Ramos (cell line): Measurements from ENCODE around the gene FBXW12.

Experiments used
- in situ Hi-C: fragments of 300-500 bp; cut with MboI; formaldehyde crosslinking; loops from one replicate; pipeline ENCODE4 v1.14.3; 2022; ENCODE audit warnings: low sequenced_read_pairs; ENCODE audit not compliant: unreplicated experiment

The FBXW12 gene

DNA sequence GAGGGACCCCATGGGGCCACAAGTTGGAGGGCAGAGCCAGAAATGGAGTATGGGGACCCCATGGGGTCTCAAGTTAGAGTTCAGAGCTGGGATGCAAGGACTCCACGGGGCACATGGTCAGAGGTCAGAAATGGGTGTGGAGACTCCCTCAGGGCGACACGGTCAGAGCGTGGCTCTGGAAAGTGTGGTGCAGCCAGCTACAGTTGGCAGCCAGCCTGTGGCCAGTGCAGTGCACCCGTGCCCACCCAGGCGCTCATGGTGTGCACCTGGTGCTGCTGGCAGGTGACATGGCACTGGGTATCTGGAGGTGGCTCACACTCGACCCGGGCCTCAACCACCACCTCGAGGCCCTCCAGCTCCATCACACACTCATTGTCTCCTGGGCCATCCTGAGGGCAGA is 46.6 kb downstream of the FBXW12 start:
- in situ Hi-C loops: no loop called here

DNA sequence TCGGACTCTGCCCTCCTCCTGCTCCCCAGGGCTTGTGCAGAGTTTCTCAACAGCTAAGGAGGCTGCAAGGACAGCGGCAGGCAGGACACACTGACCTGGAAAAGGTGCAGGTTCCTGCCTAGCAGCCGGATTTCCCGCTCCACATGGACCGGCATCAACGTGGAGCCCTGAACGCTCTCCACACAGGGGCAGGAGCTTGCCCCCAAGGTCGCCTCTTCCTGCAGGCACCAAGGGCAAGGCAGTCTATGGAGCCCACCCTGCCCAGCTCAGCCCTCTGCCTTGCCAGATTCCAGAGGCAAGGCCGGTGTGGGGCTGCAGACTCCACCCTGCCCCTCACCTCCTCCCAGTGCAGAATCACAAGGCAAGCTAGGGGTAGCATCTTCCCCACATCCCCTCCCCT is 47.1 kb downstream of the FBXW12 start:
- in situ Hi-C loops: no loop called here

DNA sequence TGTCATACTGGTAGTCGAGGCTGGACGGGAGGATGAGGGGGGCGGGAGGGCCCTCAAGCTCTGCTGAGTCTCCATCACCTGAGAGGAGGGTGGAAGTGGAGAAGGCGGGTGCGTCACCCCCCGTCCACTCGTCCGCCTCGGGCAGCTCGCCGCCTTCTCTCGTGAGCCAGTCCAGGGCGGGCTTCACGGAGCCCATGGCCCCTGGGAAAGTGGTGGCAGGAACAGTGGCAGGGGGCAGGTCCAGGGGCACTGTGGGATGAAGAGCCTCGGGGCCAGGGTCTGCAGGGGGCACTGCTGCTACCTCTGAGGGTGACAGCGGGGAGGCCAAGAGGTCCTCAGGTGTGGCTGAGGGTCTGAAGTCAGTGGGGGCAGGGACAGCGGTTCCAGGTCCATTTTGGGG is 47.6 kb downstream of the FBXW12 start:
- in situ Hi-C loops: no loop called here

DNA sequence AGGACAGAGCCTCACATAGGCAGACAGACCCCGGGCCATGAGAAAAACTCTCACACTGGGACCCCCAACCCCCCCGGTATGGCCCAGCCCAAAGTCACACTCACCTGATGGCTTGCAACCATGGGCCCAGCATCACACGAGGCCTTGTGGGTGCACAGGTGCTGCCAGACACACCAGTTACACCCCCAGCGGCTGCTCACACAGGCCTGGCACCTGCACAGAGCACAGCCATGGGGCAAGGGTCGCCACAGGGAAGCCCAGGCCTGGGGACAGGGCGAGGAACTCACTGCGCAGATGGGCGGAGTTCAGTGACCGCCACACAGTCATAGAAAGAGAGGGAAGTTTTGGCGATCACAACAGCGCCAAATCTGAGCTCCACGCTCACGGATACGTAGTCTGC is 48.5 kb downstream of the FBXW12 start:
- in situ Hi-C loops: no loop called here

DNA sequence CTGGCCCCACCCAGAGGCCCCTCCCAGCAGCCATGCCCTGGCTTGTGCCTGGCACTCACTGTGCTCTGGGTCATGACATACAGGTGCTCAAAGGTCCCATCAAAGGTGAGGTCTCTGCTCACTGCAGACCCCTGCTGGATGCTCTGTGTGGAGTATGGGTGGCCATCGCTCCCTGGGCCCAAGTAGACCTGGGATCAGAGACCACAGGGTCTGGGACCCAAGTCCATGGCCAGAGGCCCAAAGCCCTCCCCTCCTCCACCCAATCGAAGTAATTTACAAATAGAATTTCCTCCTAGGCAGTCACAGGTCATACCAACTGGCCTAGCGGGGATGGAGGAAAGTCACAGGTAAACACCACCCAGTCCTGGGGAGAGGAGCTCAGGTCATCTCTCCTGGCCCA is 50.3 kb downstream of the FBXW12 start:
- in situ Hi-C loops: no loop called here

DNA sequence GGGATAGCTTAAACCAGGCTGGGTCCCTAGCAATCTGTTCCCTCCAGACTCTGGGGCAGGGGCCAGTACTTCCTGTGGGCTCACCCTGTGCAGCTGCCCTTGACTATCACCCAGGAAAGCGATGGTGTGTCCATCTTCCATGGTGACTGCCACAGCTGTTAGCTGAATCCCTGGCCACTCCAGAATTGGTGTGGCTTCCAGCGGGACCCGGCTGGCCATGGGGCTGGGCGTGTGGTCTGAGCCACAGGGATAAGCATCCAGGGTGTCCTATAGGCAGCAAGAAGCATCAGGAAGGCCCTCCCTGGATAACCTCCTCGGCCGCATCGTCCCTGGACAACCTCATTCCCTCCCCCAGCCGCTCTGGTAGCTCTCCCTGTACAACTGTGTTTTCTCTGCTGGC is 50.7 kb downstream of the FBXW12 start:
- in situ Hi-C loops: no loop called here

DNA sequence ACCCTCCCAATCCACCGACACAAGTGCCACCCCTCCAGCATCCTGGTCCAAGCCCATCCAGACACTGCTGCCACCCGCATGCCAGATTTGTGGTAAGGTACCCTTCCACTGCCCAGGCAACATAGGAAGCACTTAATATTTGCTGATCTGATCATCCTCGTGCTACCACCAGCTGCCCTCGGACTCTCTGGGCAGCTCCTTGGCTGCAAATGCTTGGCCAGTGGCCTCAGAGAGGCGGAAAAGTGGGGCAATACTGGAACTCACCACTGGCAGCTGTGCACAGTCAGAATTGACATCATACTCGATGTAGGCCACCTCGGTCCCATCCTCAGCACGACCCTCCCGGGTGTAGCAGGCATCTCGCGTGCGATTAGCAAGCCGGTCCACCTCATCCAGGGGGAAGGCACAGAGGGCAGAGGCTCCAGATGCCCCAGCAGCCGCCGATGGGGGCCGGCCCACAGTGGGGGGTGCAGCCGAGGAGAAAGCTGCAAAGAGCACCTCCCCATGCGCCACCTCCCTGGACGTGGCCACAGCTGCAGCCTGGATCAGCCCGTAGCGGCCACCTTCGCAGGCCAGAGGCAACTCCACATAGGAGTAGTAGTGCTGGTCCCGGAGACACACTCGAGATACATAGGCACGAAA is 51.3 kb downstream of the FBXW12 start:
- in situ Hi-C loops: no loop called here

DNA sequence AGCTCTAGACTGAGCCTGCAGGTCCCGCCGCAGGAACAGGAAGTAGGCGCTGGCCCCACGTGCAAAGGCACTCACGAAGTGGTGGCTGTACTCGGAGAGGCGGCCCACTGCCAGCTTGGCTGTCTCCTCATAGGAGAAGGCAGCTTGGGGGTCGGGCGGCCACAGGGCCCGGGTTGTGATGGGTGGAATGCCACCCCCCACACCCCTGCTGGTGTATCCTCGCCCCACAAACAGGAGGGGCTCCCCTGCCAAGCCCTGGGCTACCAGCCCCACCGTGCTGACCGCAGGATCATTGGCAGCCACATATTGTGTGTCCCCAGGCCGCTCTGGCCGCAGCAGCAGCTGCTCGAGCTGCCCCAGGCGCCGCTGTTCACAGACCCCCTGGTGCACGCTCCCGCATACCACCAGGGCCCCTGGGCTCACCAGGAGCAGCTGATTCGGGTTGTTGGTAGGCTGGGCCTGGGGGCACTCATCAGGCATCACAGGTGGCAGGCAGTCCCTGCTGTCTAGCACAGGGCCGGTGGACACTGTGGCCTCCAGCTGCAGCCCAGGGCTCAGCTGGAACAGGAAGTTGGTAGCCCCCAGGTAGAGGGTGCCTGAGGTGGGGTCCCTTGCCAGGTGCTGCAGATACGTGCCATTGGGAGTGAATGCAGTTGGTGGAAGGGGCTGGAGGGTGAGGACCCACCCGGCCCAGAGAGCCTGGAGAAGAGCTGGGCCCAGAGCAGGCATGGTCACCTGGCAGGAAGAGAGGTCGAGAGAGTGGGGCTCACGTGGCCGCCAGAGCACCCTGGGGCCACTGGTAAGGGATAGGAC is 52.1 kb downstream of the FBXW12 start:
- in situ Hi-C loops: no loop called here

DNA sequence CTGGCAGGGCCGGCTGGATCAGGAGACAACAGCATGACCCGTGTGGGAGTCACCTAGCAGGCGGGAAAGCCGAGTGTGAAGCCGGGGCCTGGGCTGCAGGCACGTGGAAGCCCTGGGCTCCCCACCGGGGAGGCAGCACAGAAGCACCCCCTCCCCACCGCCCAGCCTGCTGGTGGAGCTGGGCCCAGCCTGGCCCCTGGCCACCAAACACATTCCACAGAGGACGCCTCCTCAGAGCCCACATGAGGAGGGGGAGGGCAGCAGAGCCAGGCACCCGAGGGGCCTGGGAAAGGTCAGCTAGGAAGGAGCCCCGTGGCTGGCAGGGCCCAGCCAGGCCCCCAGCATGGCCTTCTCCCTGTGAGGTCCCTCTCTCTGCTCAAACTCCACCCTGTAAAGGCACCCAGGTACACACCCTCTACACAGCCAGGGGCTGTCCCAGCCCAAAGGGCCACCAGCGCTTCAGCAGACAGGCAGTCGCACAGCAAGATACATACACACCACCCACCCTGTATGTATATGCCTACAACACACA is 53.3 kb downstream of the FBXW12 start:
- in situ Hi-C loops: no loop called here

DNA sequence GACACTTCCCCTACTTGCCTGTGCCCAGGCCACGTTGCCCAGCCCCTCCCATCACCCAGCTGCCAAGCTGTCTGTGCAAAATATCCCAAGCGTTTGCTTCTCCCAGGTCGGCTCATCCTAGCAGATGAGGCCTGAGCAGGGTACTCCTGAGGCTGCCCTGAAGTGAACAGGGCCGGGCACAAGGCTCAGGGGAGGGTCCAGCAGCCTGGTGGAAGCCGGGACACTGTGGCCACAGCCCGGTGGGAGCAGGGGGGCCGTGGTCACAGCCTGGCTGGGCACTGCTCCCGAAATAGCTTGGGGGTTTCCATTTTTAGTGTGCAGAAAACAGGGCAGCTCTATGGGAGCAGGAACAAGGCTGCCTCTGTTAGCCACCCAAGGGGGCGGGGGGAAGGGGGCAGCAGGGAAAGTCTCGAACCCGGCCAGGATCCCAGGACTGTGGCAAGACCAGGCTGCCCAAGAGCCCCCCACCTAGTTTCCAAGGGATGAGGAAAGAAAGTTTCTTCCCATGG is 54.4 kb downstream of the FBXW12 start:
- in situ Hi-C loops: no loop called here

DNA sequence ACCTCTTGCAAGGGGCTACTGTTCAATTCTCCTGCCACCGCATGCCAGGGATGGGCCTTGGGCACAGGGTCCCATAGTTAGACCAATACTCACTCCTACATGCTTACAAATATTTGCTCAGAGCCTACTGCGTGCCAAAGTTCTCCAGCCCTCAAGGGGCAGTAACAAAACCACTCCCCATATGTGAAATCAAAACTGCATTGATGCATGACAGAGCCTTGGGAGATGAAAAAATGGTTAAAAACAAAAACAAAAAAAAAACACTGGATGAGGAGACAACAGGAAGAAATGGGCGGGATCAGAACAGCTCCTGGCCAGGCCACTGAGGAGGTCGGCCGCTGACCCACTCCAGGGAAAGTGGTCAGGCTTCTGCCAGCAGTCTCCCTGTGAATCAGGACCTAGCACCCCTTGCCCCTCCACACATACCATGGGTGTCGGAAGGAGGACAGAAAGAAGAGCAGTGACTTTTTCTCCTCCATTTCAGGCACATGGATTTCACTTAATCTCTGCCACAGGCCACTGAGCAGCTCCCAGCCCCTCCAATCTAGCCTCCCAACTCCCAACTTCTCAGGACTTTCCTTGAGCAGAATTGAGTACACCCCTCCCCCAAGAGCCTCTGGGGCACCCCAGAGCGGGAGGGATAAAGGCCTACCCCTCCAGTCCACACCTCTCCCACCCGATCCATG is 55.1 kb downstream of the FBXW12 start:
- in situ Hi-C loops: no loop called here

DNA sequence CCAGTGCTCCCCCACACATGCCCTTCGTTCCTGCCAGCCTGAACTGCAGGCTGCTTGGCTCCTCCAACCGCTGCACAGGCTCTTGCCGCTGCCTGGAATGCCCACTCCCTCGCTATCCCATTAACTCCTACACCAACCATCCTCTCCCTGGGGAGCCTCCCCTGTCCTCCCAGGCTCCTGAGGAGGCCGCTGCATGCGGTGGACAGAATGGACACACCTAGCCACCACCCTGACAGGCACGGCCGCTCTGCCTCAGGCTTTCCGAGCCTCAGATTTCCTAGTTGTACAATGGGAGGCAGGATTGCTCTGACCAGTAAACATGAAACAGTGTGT is 55.6 kb downstream of the FBXW12 start:
- in situ Hi-C loops: no loop called here

DNA sequence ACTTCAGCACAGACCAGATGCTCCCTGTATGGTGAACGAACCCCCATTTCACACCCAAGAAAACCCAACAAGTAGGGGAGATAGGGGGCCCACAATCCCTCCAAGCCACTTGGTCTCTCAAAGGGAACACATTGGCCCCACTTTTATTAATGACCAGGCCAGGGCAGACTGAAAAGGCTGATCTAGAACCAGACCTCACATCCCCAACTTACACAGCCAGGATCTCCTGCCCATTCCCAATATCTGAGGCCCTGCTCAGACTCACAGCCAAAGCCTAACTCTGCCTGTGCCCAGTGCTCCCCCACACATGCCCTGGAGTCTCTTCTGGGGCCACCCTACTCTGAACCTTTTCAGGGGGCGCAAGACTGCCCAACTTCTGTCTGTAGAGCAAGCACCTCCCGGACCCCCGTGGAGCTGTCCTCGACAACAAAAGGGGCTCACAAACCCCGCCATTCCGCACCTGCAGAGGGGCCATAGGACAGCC is 56.1 kb downstream of the FBXW12 start:
- in situ Hi-C loops: no loop called here

DNA sequence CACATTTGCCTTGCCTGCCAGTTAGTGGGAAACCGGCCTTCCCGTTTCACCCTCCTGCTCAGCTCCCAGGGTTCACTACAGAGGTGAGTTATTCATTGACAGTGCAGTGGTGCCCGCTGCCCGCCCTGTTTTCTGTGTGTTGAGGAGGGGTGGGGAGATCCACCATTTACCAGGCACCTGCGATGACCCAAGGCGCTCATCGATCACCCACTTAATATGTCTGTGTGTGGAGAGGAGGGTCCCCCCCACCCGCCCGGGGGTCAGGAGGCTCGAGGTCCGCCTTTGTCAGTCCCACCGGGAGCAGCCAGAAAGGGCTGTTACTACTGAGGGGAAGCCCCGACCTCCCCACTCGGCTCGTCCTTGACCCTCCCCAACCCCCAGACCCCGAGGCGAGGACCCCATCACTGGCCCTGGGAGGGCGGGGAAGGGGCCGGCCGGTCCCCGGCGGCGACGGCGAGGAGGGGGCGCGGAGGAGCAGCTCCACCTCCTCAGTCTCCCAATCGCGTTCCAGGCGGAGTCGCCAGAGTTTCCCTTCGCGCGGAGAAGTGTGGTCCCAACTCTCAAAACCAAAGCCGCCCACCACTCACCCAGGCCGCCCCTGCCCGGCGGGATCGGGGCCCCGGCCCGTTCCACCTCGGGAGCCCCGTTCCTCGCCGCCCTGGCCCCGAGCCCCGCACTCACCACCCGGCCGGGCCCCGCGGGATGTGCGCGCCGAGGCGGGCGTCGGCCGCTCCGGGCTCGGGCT is 56.7 kb downstream of the FBXW12 start:
- in situ Hi-C loops: no loop called here

DNA sequence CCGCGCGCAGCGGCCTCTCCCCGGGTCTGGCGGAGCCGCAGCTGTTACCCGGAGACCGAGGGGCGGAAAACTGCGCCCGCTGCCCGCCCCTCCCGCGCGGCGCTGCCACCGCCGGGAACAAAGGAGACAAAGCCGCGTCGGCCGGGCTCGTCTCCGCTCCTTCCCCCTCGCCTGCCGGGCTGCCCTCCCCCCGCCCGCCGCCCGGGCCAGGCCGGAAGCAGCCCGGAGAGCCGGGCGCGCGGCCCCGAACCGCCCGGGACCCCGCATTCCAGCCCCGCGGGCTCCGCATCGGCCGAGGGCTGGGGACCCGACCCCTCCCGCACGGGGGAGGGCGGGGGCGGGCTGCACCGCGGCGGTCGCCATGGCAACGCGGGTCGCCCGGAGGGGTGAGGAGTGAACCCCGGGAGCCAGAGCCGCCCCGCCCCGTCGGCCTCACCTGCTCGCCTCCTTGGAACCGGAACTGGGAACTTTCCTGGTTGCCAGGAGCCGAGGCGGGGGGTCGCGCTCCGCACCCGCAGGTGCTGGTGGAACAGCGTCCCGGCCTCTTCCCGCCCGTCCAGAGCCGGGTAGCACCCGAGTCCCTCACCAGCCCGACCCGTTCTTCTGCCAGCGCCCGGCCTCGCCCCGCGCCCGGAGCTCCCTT is 57.4 kb downstream of the FBXW12 start:
- in situ Hi-C loops: no loop called here

DNA sequence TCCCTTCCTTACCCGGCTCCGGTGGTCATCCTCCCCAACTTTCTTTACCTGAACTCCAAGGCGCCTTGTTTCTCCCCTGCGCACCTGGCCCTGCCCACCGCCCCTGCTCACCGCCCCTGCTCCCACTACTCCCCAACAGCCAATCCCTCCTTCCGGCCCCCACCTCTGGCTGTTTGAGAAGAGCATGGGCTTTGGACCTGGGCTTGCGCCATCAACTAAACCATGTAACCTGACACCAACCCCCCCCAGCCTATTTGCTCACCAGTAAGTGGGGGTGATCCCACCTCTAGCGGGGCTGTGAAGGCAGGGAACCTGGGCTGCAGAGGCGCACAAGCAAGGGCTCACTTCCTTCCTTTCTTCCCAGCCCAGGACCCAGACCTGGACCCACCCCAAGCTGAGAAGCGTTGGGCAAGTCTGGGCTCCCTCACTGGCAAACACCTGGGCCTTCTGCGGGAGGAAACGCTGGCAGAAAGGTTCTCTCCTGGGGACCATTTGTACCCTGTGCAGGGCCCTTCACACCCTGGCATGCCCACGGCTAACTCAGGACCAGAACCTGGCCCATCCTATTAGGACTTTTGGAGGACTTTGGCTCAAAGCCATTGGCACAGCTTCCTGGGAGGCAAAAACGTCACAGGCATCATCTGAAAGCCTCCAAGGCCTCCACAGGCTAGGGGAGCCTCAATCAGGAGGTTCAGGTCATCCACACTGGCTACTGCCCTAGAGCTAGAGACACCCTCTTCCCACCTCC is 58.1 kb downstream of the FBXW12 start, which contains the start of gene PLXNB1:
Gene PLXNB1 (minus strand): TSS at position 127 of the 748 bp plus-strand sequence. CDS start 5,475 bp downstream, outside the sequence.
- in situ Hi-C loops: loop anchor here (10.0 kb wide), 1 partner anchor 195 kb away; no protein-coding TSS in a partner anchor

DNA sequence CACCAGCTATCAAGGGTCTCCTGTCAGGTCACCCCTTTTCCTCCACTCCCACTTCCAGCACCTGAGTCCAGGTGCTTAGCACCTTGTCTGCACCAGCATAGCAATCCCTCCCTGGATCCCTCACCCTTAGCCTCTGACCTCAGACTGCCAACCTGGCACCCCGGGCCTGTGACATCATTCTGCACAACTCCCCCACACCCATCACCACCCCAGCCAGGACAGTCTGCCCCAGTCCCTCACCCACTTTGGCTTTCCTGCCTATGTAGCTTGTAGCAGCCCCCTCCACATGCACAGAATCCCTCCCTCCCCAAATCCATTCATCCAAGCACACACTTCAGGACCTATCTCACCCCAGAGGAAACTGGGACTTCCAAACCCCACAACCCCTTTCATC is 58.7 kb downstream of the FBXW12 start:
- in situ Hi-C loops: loop anchor here (10.0 kb wide), 1 partner anchor 196 kb away; no protein-coding TSS in a partner anchor

DNA sequence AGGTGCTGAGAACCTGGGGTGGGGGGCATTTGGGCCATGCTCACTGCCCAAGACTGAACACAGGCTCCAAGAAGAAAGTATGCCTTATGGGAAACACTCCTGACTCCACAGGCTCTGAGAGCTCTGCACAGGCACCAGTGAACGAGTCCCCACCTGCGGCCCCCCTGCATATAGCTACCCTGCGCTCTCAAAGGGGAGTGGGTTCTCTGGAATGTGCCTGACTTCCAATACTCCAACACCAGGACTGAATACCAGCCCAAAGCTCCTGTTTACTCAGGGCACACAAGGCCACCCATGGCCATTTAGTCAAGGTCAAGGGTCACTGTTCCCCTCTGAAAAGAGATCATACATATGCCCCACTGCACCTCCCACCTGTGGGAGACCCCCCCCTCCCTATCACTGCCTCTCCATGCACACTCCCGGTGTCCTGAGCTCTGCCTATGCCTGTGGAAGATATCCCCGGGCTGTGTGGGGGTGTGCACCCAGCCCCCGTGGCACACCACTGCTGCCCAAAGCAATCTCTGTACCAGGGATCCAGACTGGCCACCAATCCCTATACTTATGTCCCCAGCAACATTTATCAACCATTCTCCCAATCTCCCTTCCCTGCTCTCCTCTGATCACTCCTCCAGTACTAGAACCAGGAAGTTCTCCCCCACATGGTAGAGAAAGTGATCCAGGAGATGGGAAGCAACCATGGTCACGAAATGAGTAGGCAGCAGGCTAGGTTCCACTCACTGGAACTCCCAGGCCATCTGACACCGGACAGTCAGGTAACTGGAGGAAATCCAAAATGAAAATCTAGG is 59.4 kb downstream of the FBXW12 start:
- in situ Hi-C loops: loop anchor here (10.0 kb wide), 1 partner anchor 197 kb away; no protein-coding TSS in a partner anchor
